ENCODE results near the gene IGFALS.

GRCh38 chr16:1757714-1758461 is 35.6 kb downstream of the IGFALS start:
- no peak for TF ChIP-seq CTCF (IDR thresholded peaks at IDR 0.05; ENCODE audit: extremely low read depth in 1 of 2, insufficient read depth in 1 of 2, low read depth in 1 of 2, low read length in 2 of 2)
- TF ChIP-seq FOS (IDR thresholded peaks at IDR 0.05; ENCODE audit: borderline replicate concordance, insufficient read depth, low read length): no peak
- no peak for TF ChIP-seq POLR2A (IDR thresholded peaks at IDR 0.05; ENCODE audit: low read depth, low read length)
- no peak for TF ChIP-seq JUN (IDR thresholded peaks at IDR 0.05; ENCODE audit: borderline replicate concordance, insufficient read depth, insufficient read length, low read depth)
- TF ChIP-seq POLR2AphosphoS5 (IDR thresholded peaks at IDR 0.05; ENCODE audit: insufficient read depth, low read depth, low read length): no peak
- no peak for TF ChIP-seq EZH2 (IDR thresholded peaks at IDR 0.05; ENCODE audit: borderline replicate concordance, low read depth, low read length, severe bottlenecking)
- TF ChIP-seq GATA2 (IDR thresholded peaks at IDR 0.05; ENCODE audit: insufficient read depth, insufficient read length, low read depth, low read length): no peak
- TF ChIP-seq MAX (IDR thresholded peaks at IDR 0.05; ENCODE audit: insufficient read depth, insufficient read length): no peak

Measured in endothelial cell of umbilical vein (primary cell).